Right cardiac atrium (tissue), 5 donors: ENCODE results near the gene GPATCH2. TPM values are rescaled to one million over a fixed set of nuclear protein-coding genes. Genes with fewer than 3 reads are reported as not detected.

Experiments used
- ATAC-seq, 2 donors: fragments of 200-7000 bp; cut with Tn5 transposase; one replicate each; pipeline versions ENCODE4 v1.8.0 to v1.9.1; 2020; ENCODE audit warnings: moderate library complexity in 2 of 2, mild to moderate bottlenecking in 1 of 2
- DNase-seq, 3 donors: peaks; one replicate each; pipeline ENCODE4 v3.0.0-alpha.2; 2020
- H3K27ac ChIP-seq: one replicate; pipeline ENCODE4 v1.5.1; 2013; ENCODE audit warnings: mild to moderate bottlenecking, low read length, control low read depth, moderate library complexity
- H3K27me3 ChIP-seq: one replicate; pipeline ENCODE4 v1.6.1; 2013; ENCODE audit not compliant: control insufficient read depth, insufficient read depth
- H3K4me1 ChIP-seq: one replicate; pipeline ENCODE4 v1.6.1; 2013; ENCODE audit warnings: low read length; ENCODE audit not compliant: control insufficient read depth, insufficient read depth
- H3K4me3 ChIP-seq: one replicate; pipeline ENCODE4 v1.5.1; 2013; ENCODE audit warnings: low read length, control low read depth
- H3K9me3 ChIP-seq: one replicate; pipeline ENCODE4 v1.6.1; 2013; ENCODE audit warnings: low read length; ENCODE audit not compliant: control insufficient read depth
- WGBS: extraction: QIAGEN DNeasy Blood & Tissue Kit; methylation state at CpG from one replicate; pipeline ENCODE4 v1.1.7; 2013; 5-methylcytosine and 5-hydroxymethylcytosine counted together
- intact Hi-C, 4 donors: fragments of 100-400 bp; cut with DNase I; formaldehyde crosslinking; loops; one replicate each; pipeline versions ENCODE4 v1.11.0 to v1.14.0; 2022 to 2023
- polyA plus RNA-seq: library from polyadenylated mRNA; stranded (reverse); fragments of 200-250 nt; gene quantifications from one replicate; pipeline ENCODE4 v1.2.3, GENCODE V29; 2013
- total RNA-seq, 4 donors: library from RNA; stranded (reverse); fragmentation: NEBNext Ultra II Directional; extraction: Animal tissue kit (Norgen Biotek cat#: 25700); gene quantifications; one replicate each; pipeline ENCODE4 v1.2.1, GENCODE V29; 2021
- donor health status: healthy with polysubstance abuse.
- donor health status: DM: no; HTN: yes; CAD: no.
- donor health status: DM: no; HTN: no; CAD: no.
- donor health status: DM: no; HTN: yes; CAD: no; lungs with severe emphysema.
- donor health status: DM: yes; HTN: yes; CAD: no.

Gene GPATCH2
- total and polyA plus RNA-seq, 5 donors = 3.9 to 11.6 (median 9.3) TPM

- no peak for ATAC-seq
- DNase-seq = no peak
- Histone ChIP-seq H3K4me3 (no peak overlapping the region), H3K27ac (no peak overlapping the region), H3K9me3 (no peaks in the 10 kb centered on the region), H3K27me3 (no peaks in the 10 kb centered on the region), H3K4me1 (no peaks in the 10 kb centered on the region)
- intact Hi-C loops = no loop called here
These were observed 53.6 kb downstream of the GPATCH2 start for GRCh38 chr1:217577336-217577735.

- H3K27me3 ChIP-seq = no peaks in the 10 kb centered on the region
- no peaks in the 10 kb centered on the region for H3K4me1 ChIP-seq
- ATAC-seq (no peak), DNase-seq (no peak)
- no peak overlapping the region for H3K27ac ChIP-seq
- WGBS = 97% methylated on average over 6 of the region's 6 CpGs
- intact Hi-C loops = no loop called here
- H3K4me3 ChIP-seq = no peak overlapping the region
- H3K9me3 ChIP-seq = no peaks in the 10 kb centered on the region
These were observed 56.5 kb downstream of the GPATCH2 start for GRCh38 chr1:217574265-217574949.

- DNase-seq = no peak
- H3K27ac ChIP-seq = no peak overlapping the region
These were observed 61.9 kb downstream of the GPATCH2 start for GRCh38 chr1:217569021-217569420.

DNA sequence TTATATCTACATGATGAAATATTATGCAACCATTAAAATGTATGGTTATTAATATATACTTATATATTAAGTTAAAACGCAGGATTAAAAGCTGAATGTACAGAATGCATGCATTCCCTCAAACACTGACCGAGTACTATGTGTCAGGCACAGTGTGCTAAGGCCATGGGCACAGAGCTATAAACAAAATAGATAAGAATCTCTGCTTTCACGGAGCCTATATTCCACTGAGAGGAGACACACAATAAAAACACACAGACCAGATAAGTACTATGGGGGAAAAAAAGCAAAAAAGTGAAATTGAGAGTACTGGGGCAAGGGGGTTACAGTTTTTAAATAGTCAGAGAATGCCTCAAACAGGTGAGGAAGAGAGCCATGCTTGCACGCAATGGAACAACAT is 62.7 kb downstream of the GPATCH2 start:
- WGBS = 91% methylated on average over 4 of the region's 4 CpGs
- H3K9me3 ChIP-seq = no peaks in the 10 kb centered on the region

More at GRCh38 chr1:217569021-217569420, 61.9 kb downstream of the GPATCH2 start:
- H3K4me1 ChIP-seq = no peaks in the 10 kb centered on the region
- intact Hi-C loops = no loop called here
- no peak for ATAC-seq
- H3K9me3 ChIP-seq = no peaks in the 10 kb centered on the region
- no peak overlapping the region for H3K4me3 ChIP-seq
- WGBS = 77% methylated on average over 2 of the region's 2 CpGs
- no peaks in the 10 kb centered on the region for H3K27me3 ChIP-seq

GRCh38 chr1:217564833-217565232 is 66.1 kb downstream of the GPATCH2 start:
- no peak overlapping the region for H3K27ac ChIP-seq
- no peak for ATAC-seq
- H3K4me1 ChIP-seq = no peaks in the 10 kb centered on the region
- WGBS = 81% methylated on average over 3 of the region's 3 CpGs
- no peak for DNase-seq
- no peaks in the 10 kb centered on the region for H3K9me3 ChIP-seq
- H3K4me3 ChIP-seq = no peak overlapping the region
- H3K27me3 ChIP-seq = no peaks in the 10 kb centered on the region
- intact Hi-C loops = no loop called here

More for the DNA sequence above, 62.7 kb downstream of the GPATCH2 start:
- Histone ChIP-seq H3K27me3 (no peaks in the 10 kb centered on the region), H3K27ac (no peak overlapping the region), H3K4me1 (no peaks in the 10 kb centered on the region), H3K4me3 (no peak overlapping the region)
- no peak for DNase-seq
- intact Hi-C loops = no loop called here
- no peak for ATAC-seq

GRCh38 chr1:217564207-217564606 is 66.7 kb downstream of the GPATCH2 start:
- Histone ChIP-seq H3K27me3 (no peaks in the 10 kb centered on the region), H3K9me3 (no peaks in the 10 kb centered on the region), H3K4me3 (no peak overlapping the region), H3K4me1 (no peaks in the 10 kb centered on the region), H3K27ac (no peak overlapping the region)
- intact Hi-C loops = no loop called here
- ATAC-seq (no peak), DNase-seq (no peak)
- 86% methylated on average over 6 of the region's 6 CpGs for WGBS

- Histone ChIP-seq H3K4me1 (no peaks in the 10 kb centered on the region), H3K27ac (no peak overlapping the region), H3K9me3 (no peaks in the 10 kb centered on the region), H3K4me3 (no peak overlapping the region), H3K27me3 (no peaks in the 10 kb centered on the region)
- DNase-seq (no peak), ATAC-seq (no peak)
- intact Hi-C loops = no loop called here
These were observed 67.7 kb downstream of the GPATCH2 start for GRCh38 chr1:217563179-217563578.

DNA sequence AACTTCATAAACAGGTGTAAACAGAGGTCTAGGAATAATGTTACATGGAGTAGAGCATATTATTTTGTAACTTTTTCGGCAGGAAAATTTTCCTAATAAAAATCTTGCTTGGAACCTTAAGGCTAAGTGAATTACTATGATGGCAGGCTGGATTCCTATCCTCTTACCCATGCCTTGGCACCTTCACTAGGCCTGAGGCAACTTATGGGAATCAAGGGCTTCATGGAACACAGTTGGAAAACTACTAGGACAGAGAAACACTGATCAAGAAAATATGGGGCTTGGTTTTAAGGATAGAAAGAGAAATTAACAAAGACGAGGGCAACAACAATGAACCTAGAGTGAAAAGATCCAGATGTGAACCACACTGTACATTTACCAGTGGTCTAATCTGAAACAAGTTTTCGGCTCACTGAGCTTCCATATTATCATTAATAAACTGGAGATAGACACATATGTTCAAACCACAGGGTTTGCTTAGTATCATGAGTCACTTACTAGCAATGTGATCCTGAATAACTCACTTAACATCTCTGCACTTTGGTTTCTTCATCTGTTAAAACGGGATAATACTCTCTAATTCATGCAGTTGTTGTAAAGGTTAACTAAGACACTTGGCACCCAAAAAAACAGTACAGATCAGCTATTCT is 68.5 kb downstream of the GPATCH2 start:
- 83% methylated on average over 4 of the region's 4 CpGs for WGBS
- Histone ChIP-seq H3K27ac (no peak overlapping the region), H3K9me3 (no peaks in the 10 kb centered on the region), H3K4me1 (no peaks in the 10 kb centered on the region), H3K27me3 (no peaks in the 10 kb centered on the region), H3K4me3 (no peak overlapping the region)
- no peak for DNase-seq
- intact Hi-C loops = no loop called here
- no peak for ATAC-seq

DNA sequence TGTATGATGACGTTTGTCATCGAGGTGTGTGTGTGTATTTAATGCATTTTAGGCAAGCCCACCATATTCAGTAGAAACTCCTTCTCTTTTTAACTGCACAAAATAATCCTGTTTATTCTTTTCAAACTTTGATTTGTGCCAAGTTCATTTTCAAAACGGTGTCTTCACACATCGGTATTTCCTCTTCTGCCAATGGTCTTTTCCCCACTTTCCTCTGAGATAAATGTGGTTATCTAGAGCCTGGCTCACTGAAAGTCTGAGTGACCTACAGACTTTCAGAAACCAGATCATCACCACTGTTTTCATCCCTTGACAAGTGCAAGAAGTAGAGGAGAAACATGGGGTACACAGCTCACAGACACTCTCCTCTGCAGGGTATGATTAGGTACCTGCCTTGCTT is 69.4 kb downstream of the GPATCH2 start:
- Histone ChIP-seq H3K27ac (no peak overlapping the region), H3K27me3 (no peaks in the 10 kb centered on the region), H3K9me3 (no peaks in the 10 kb centered on the region), H3K4me3 (no peak overlapping the region), H3K4me1 (no peaks in the 10 kb centered on the region)
- 44% methylated on average over 4 of the region's 4 CpGs for WGBS
- intact Hi-C loops = no loop called here
- DNase-seq (no peak), ATAC-seq (no peak)

- ATAC-seq (no peak), DNase-seq (no peak)
- no peaks in the 10 kb centered on the region for H3K4me1 ChIP-seq
- H3K9me3 ChIP-seq = no peaks in the 10 kb centered on the region
- intact Hi-C loops = no loop called here
- H3K27me3 ChIP-seq = no peaks in the 10 kb centered on the region
- 92% methylated on average over 1 of the region's 1 CpG for WGBS
- H3K4me3 ChIP-seq = no peak overlapping the region
- no peak overlapping the region for H3K27ac ChIP-seq
These were observed 76.0 kb downstream of the GPATCH2 start for GRCh38 chr1:217554849-217555248.

DNA sequence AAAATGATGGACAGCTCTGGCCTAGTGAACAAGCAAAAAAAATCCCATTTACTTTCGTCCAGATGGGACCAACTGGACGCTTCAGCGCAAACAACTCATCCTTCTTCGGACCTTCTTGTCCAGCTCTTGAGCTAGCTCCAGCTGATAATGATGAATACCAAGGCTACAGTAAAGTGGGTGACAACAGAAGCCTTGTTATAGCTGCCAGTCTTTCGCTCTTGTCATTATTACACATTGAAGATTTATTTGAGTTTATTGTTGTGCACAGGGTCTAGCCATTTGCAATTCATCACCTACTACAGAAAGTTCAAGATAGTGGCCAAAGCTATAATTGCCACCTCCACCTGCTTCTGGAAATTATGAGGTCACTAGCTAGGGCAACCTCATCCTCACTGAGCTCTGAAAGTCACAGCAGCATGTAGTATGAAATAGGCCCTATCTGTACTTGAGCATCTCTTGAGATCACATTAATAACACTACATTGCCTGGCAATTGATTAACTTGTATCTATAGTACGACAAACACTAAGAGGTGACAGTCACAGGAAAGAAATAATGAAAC is 76.9 kb downstream of the GPATCH2 start:
- Histone ChIP-seq H3K27me3 (no peaks in the 10 kb centered on the region), H3K4me1 (no peaks in the 10 kb centered on the region), H3K4me3 (no peak overlapping the region), H3K27ac (no peak overlapping the region), H3K9me3 (no peaks in the 10 kb centered on the region)
- ATAC-seq (no peak), DNase-seq (no peak)
- intact Hi-C loops = no loop called here
- WGBS = 77% methylated on average over 6 of the region's 6 CpGs
